Lower leg skin (tissue), 4 donors: Measurements from ENCODE around the gene GTPBP3. TPM values are rescaled to one million over a fixed set of nuclear protein-coding genes. Genes with fewer than 3 reads are reported as not detected.

Experiments used
- DNase-seq, 2 donors: peaks; one replicate each; pipeline ENCODE4 v3.0.0-alpha.2; 2019; ENCODE audit warnings: low spot score in 2 of 2
- H3K4me3 ChIP-seq: fragments of 200-600 bp; sonication (generic); 2 replicates; pipeline ENCODE4 v1.5.1; 2017; ENCODE audit warnings: mild to moderate bottlenecking, low read depth; ENCODE audit not compliant: poor library complexity, severe bottlenecking
- POLR2A ChIP-seq, 2 donors: fragments of 450-650 bp; IDR thresholded peaks; one replicate each; pipeline ENCODE4 v1.6.1; 2016 to 2017; ENCODE audit warnings: antibody characterized with exemption in 2 of 2, mild to moderate bottlenecking in 1 of 2, moderate library complexity in 1 of 2
- WGBS, 2 donors: methylation state at CpG; one replicate each; pipeline ENCODE4 v1.1.5; 2018; 5-methylcytosine and 5-hydroxymethylcytosine counted together
- intact Hi-C: fragments of 100-400 bp; cut with DNase I; formaldehyde crosslinking; loops from one replicate; pipeline ENCODE4 v1.15.0; 2023; ENCODE audit warnings: low total_unique reads
- total RNA-seq, 4 donors: library from RNA; depleted of rRNA; stranded (reverse); fragments of >200 nt; gene quantifications; one replicate each; pipeline ENCODE4 v1.1.0, GENCODE V29; 2016

Gene GTPBP3
- total RNA-seq, 4 donors from 2014 or later = 30.6 to 36.8 (median 35.0) TPM

GRCh38 chr19:17391371-17392151 lies 54.2 kb downstream of the GTPBP3 start:
- no peak overlapping the region for H3K4me3 ChIP-seq
- no peak for DNase-seq
- WGBS, 2 donors = 9 to 11% methylated on average over 25 to 26 of the region's 26 CpGs
- TF ChIP-seq POLR2A (IDR thresholded peaks at IDR 0.05) = no peak
- intact Hi-C loops = loop anchor here (10.0 kb wide), 1 partner anchor 73 kb away; the partner anchor contains the start of gene NXNL1

Other genes with a start within 250 kb of the GTPBP3 start
- gene USE1, start 122.2 kb upstream of the GTPBP3 start, total RNA-seq = 10 to 100 TPM; 16.6 to 25.5 (median 23.8) TPM
- 1 to 10 TPM; 2.6 to 7.9 (median 4.0) TPM for gene OCEL1, start 111.3 kb upstream of the GTPBP3 start, total RNA-seq
- gene NR2F6, start 91.6 kb upstream of the GTPBP3 start, total RNA-seq = 100 to 1,000 TPM in 1 of 4 donors, 10 to 100 TPM in 3; 57.2 to 119 (median 83.6) TPM
- gene USHBP1, start 72.8 kb upstream of the GTPBP3 start, total RNA-seq = 1 to 10 TPM in 3 of 4 donors, under 1 TPM in 1; 0.80 to 3.0 (median 2.0) TPM
- 10 to 100 TPM; 48.3 to 61.2 (median 59.6) TPM for gene BABAM1, start 70.1 kb upstream of the GTPBP3 start, total RNA-seq
- 1 to 10 TPM in 1 of 4 donors, under 1 TPM in 3; 0.07 to 1.1 (median 0.36) TPM for gene ANKLE1, start 55.7 kb upstream of the GTPBP3 start, total RNA-seq
- 10 to 100 TPM; 20.2 to 34.9 (median 27.7) TPM for gene ABHD8, start 34.1 kb upstream of the GTPBP3 start, total RNA-seq
- gene MRPL34, start 31.7 kb upstream of the GTPBP3 start, total RNA-seq = 100 to 1,000 TPM in 3 of 4 donors, 10 to 100 TPM in 1; 88.4 to 228 (median 131) TPM
- 10 to 100 TPM; 16.4 to 30.7 (median 26.3) TPM for gene DDA1, start 28.0 kb upstream of the GTPBP3 start, total RNA-seq
- gene ANO8, start 2.7 kb upstream of the GTPBP3 start, total RNA-seq = 10 to 100 TPM; 31.1 to 56.8 (median 46.9) TPM
- gene PLVAP, start 39.8 kb downstream of the GTPBP3 start, total RNA-seq = 10 to 100 TPM; 11.7 to 96.5 (median 50.2) TPM
- gene CCDC194, start 56.6 kb downstream of the GTPBP3 start, total RNA-seq = not detected
- gene BST2, start 68.1 kb downstream of the GTPBP3 start, total RNA-seq = 10 to 100 TPM in 3 of 4 donors, 1 to 10 TPM in 1; 9.4 to 15.9 (median 12.5) TPM
- gene MVB12A, start 82.5 kb downstream of the GTPBP3 start, total RNA-seq = 10 to 100 TPM; 66.8 to 86.4 (median 75.6) TPM
- 1 to 10 TPM in 1 of 4 donors, under 1 TPM in 2, not detected in 1; 0.42 to 1.3 (median 0.61) TPM for gene TMEM221, start 111.1 kb downstream of the GTPBP3 start, total RNA-seq
- gene NXNL1, start 123.4 kb downstream of the GTPBP3 start, total RNA-seq = not detected
- gene SLC27A1, start 133.0 kb downstream of the GTPBP3 start, total RNA-seq = 10 to 100 TPM; 30.6 to 58.2 (median 43.6) TPM
- gene PGLS, start 174.1 kb downstream of the GTPBP3 start, total RNA-seq = 100 to 1,000 TPM; 107 to 130 (median 117) TPM
- 10 to 100 TPM; 46.8 to 59.3 (median 53.3) TPM for gene COLGALT1, start 218.1 kb downstream of the GTPBP3 start, total RNA-seq